K562 (cell line): ENCODE data around the gene KAT7. TPM values are rescaled to one million over a fixed set of nuclear protein-coding genes. Genes with fewer than 3 reads are reported as not detected.

Experiments used
- ATAC-seq: fragments of 200-7000 bp; cut with Tn5 transposase; 3 replicates; pipeline ENCODE4 v1.9.1; 2020; ENCODE audit warnings: moderate library complexity
- BruUV-seq: library from RNA; stranded (reverse); fragments of 400-500 nt; replicated peaks from 2 replicates; lab custom pipeline; 2021; lab: Mats Ljungman, UMichigan
- CTCF ChIA-PET: fragments of 300-600 bp; formaldehyde crosslinking; extraction: SDS; loops from one replicate; lab custom pipeline; 2021; ENCODE audit warnings: low intra/inter-chr PET ratio; lab: Yijun Ruan, JAX
- POLR2A ChIA-PET: fragments of 300-600, 350-650 bp; sonication (Branson Sonifier 250); formaldehyde crosslinking; extraction: SDS; loops from one replicate; lab custom pipeline; 2021; ENCODE audit warnings: antibody characterized with exemption, inconsistent platforms; lab: Yijun Ruan, JAX
- DNase-seq, 4 experiments: peaks; one replicate each; pipeline versions ENCODE4 v3.0.0 to v3.0.0-alpha.2; 2011 to 2018; ENCODE audit warnings: low spot score in 3 of 4, mixed read lengths in 3 of 4; ENCODE audit errors: extremely low read depth in 1 of 4
- FAIRE-seq: peaks from 2 replicates; lab custom pipeline; 2011; peaks lifted over from hg19 to GRCh38; lab: Jason Lieb, UNC
- H2AFZ ChIP-seq: 2 replicates; pipeline ENCODE4 v1.6.0; 2011; ENCODE audit warnings: low read depth, low read length, control low read depth, inconsistent platforms
- H3K27ac ChIP-seq: fragments of 200-600 bp; 3 replicates; pipeline ENCODE4 v1.8.0; 2011; ENCODE audit warnings: low read depth, mild to moderate bottlenecking, control low read depth, inconsistent platforms, low read length, moderate library complexity, mixed read lengths; ENCODE audit errors: extremely low read depth
- H3K27me3 ChIP-seq, 2 experiments: fragments of 300-600 bp in 1 of 2; 2 replicates in 1 of 2; 3 replicates in 1 of 2; pipeline versions ENCODE4 v1.6.0 to v1.8.0; 2011; ENCODE audit warnings: inconsistent platforms in 2 of 2, low read length in 2 of 2, mild to moderate bottlenecking in 1 of 2, mixed read lengths in 1 of 2, moderate library complexity in 1 of 2; ENCODE audit not compliant: control insufficient read depth in 2 of 2, insufficient read depth in 2 of 2
- H3K36me3 ChIP-seq: fragments of 300-600 bp; 3 replicates; pipeline ENCODE4 v1.8.0; 2011; ENCODE audit warnings: mild to moderate bottlenecking, low read length, inconsistent platforms; ENCODE audit not compliant: control insufficient read depth, insufficient read depth
- H3K4me1 ChIP-seq, 2 experiments: fragments of 200-600 bp in 1 of 2; replicated peaks in 1 of 2; 2 replicates in 1 of 2; 3 replicates in 1 of 2; pipeline versions ENCODE4 v1.5.1 to v1.8.0; 2011; ENCODE audit warnings: inconsistent platforms in 2 of 2, low read length in 2 of 2, mild to moderate bottlenecking in 1 of 2, mixed read lengths in 1 of 2, moderate library complexity in 1 of 2; ENCODE audit not compliant: control insufficient read depth in 2 of 2, insufficient read depth in 2 of 2
- H3K4me2 ChIP-seq: 2 replicates; pipeline ENCODE4 v1.6.1; 2011; ENCODE audit warnings: low read length, control low read depth, inconsistent platforms, mixed read lengths; ENCODE audit not compliant: insufficient read depth
- H3K4me3 ChIP-seq: fragments of 200-600 bp; sonication (generic), shearing (Covaris generic); 2 replicates; pipeline ENCODE4 v1.5.1; 2016; ENCODE audit warnings: control low read depth, inconsistent platforms
- H3K79me2 ChIP-seq: fragments of 200-600 bp; 3 replicates; pipeline ENCODE4 v1.8.0; 2011; ENCODE audit warnings: low read length, inconsistent platforms; ENCODE audit not compliant: control insufficient read depth, insufficient read depth
- H3K9ac ChIP-seq, 2 experiments: 2 replicates each; pipeline versions ENCODE4 v1.6.0 to v1.6.1; 2011; ENCODE audit warnings: low read depth in 2 of 2, low read length in 2 of 2, control low read depth in 1 of 2, inconsistent platforms in 1 of 2, mild to moderate bottlenecking in 1 of 2, mixed read lengths in 1 of 2; ENCODE audit not compliant: insufficient read depth in 1 of 2
- H3K9me1 ChIP-seq: one replicate; pipeline ENCODE4 v1.6.0; 2011; ENCODE audit warnings: inconsistent platforms, mild to moderate bottlenecking, low read length, moderate library complexity; ENCODE audit not compliant: control insufficient read depth, insufficient read depth
- H3K9me3 ChIP-seq: replicated peaks from 2 replicates; pipeline ENCODE4 v1.5.1; 2011; ENCODE audit warnings: low read depth, low read length, inconsistent platforms; ENCODE audit not compliant: control insufficient read depth, insufficient read depth
- H4K20me1 ChIP-seq: replicated peaks from 2 replicates; pipeline ENCODE4 v1.6.1; 2011; ENCODE audit warnings: low read length, inconsistent platforms, mixed read lengths; ENCODE audit not compliant: control insufficient read depth, insufficient read depth
- ADNP ChIP-seq: fragments of 200-800 bp; sonication (Bioruptor generic); IDR thresholded peaks from 2 replicates; pipeline ENCODE4 v1.6.1; 2016; ENCODE audit warnings: missing genetic modification characterization, missing compliant biosample characterization
- FOXJ2 ChIP-seq: fragments of 200-800 bp; sonication (Bioruptor generic); IDR thresholded peaks from 2 replicates; pipeline ENCODE4 v1.6.1; 2016; ENCODE audit warnings: missing genetic modification characterization, missing compliant biosample characterization
- HEY1 ChIP-seq: fragments of 250-450 bp; sonication (Bioruptor Pico); IDR thresholded peaks from 2 replicates; pipeline ENCODE4 v1.5.0; 2020; ENCODE audit warnings: mild to moderate bottlenecking, moderate library complexity, borderline replicate concordance
- HNRNPH1 ChIP-seq: fragments of 200-400 bp; formaldehyde crosslinking; optimal IDR thresholded peaks from 2 replicates; pipeline ENCODE3; 2017; ENCODE audit warnings: low read depth, mild to moderate bottlenecking, low read length, moderate library complexity
- IFI16 ChIP-seq: fragments of 250-450 bp; sonication (Bioruptor Pico); IDR thresholded peaks from 2 replicates; pipeline ENCODE4 v2.1.2; 2022; ENCODE audit warnings: mild to moderate bottlenecking, inconsistent platforms
- KAT2B ChIP-seq: IDR thresholded peaks from one replicate; pipeline ENCODE4 v1.6.1; 2012; ENCODE audit warnings: low read depth, mild to moderate bottlenecking, control low read depth, inconsistent platforms, low read length, moderate library complexity
- NEUROD1 ChIP-seq: fragments of 150-350 bp; IDR thresholded peaks from 2 replicates; pipeline ENCODE4 v1.6.1; 2014; ENCODE audit warnings: borderline replicate concordance, low read length, low read depth; ENCODE audit not compliant: partially characterized antibody
- NFXL1 ChIP-seq: fragments of 450-650 bp; formaldehyde crosslinking; IDR thresholded peaks from 2 replicates; pipeline ENCODE4 v1.4.0; 2021; ENCODE audit warnings: mild to moderate bottlenecking
- PHB2 ChIP-seq: fragments of 450-650 bp; IDR thresholded peaks from 2 replicates; pipeline ENCODE4 v1.6.1; 2017; ENCODE audit warnings: low read depth
- POLR2AphosphoS5 ChIP-seq: IDR thresholded peaks from 2 replicates; pipeline ENCODE4 v1.6.1; 2011; ENCODE audit warnings: mild to moderate bottlenecking, low read depth, low read length, moderate library complexity; ENCODE audit not compliant: control insufficient read depth, insufficient read depth
- TCF3 ChIP-seq: sonication (generic); formaldehyde crosslinking; IDR thresholded peaks from 2 replicates; pipeline ENCODE4 v1.4.0; 2020; ENCODE audit warnings: mild to moderate bottlenecking, missing genetic modification reagents
- ZNF282 ChIP-seq: sonication (generic); formaldehyde crosslinking; IDR thresholded peaks from 2 replicates; pipeline ENCODE4 v1.8.1; 2023; ENCODE audit warnings: missing genetic modification reagents
- WGBS: fragments of 100-300 bp; shearing (Covaris generic); methylation state at CpG from one replicate; pipeline ENCODE4 v1.1.6; 2016; ENCODE audit warnings: low coverage, mixed read lengths; ENCODE audit not compliant: insufficient coverage; ENCODE audit errors: missing lambda C conversion rate; 5-methylcytosine and 5-hydroxymethylcytosine counted together
- in situ Hi-C: fragments of 300-500 bp; cut with MboI; formaldehyde crosslinking; loops from 4 replicates; pipeline ENCODE4 v1.15.0; 2018; ENCODE audit warnings: inconsistent platforms, mixed read lengths
- intact Hi-C: fragments of 100-400 bp; cut with micrococcal nuclease; formaldehyde crosslinking; loops from 2 replicates; pipeline ENCODE4 v1.14.2; 2022
- polyA plus RNA-seq, 8 experiments: library from polyadenylated mRNA; depleted of rRNA in 4 of 8; stranded (reverse) in 5 of 8; unstranded in 3 of 8; fragments of >200 nt; fragmentation: Nextera tagmentation in 2 of 8; fragmentation: Illumina TruSeq in 1 of 8; extraction: Ambion mirVana in 2 of 8; extraction: Trizol in 1 of 8; gene quantifications; 2 replicates each; pipeline versions ENCODE4 v1.2.1 to v1.2.3, GENCODE V29; 2011 to 2014; ENCODE audit warnings: inconsistent platforms in 1 of 8, missing spikeins in 1 of 8
- total RNA-seq, 7 experiments: library from RNA; depleted of rRNA in 6 of 7; stranded (reverse); fragments of >200 nt in 6 of 7; fragmentation: Illumina TruSeq in 2 of 7; extraction: Trizol in 2 of 7; gene quantifications; 2 replicates each; pipeline versions ENCODE4 v1.2.1 to v1.2.3, GENCODE V29; 2011 to 2021; ENCODE audit warnings: low replicate concordance in 1 of 7
- TF ChIP-seq, protein P1 (sequence below), 2 experiments: IDR thresholded peaks in 1 of 2; conservative IDR thresholded peaks in 1 of 2; 2 replicates each; pipeline ENCODE4 v1.6.1; 2016; ENCODE audit warnings: low read depth in 2 of 2, mild to moderate bottlenecking in 1 of 2, missing compliant biosample characterization in 1 of 2, missing genetic modification characterization in 1 of 2, moderate library complexity in 1 of 2

KAT7 gene
- total and polyA plus RNA-seq, 9 of the 15 experiments (the other 6 are each of a cell fraction or from before 2014, with no cell fraction given), result 10.8 to 57.3 (median 34.8) TPM

GRCh38 chr17:49819138-49819537 is 30.7 kb downstream of the KAT7 start (continued):
- TF ChIP-seq, protein P1, sequence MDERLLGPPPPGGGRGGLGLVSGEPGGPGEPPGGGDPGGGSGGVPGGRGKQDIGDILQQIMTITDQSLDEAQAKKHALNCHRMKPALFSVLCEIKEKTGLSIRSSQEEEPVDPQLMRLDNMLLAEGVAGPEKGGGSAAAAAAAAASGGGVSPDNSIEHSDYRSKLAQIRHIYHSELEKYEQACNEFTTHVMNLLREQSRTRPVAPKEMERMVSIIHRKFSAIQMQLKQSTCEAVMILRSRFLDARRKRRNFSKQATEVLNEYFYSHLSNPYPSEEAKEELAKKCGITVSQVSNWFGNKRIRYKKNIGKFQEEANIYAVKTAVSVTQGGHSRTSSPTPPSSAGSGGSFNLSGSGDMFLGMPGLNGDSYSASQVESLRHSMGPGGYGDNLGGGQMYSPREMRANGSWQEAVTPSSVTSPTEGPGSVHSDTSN (CRISPR knock-in tag; IDR thresholded peaks at IDR 0.05; ENCODE audit: low read depth), result no peak
- TF ChIP-seq, protein P1 (tag; conservative IDR thresholded peaks at IDR 0.05; ENCODE audit: low read depth), result no peak

DNA sequence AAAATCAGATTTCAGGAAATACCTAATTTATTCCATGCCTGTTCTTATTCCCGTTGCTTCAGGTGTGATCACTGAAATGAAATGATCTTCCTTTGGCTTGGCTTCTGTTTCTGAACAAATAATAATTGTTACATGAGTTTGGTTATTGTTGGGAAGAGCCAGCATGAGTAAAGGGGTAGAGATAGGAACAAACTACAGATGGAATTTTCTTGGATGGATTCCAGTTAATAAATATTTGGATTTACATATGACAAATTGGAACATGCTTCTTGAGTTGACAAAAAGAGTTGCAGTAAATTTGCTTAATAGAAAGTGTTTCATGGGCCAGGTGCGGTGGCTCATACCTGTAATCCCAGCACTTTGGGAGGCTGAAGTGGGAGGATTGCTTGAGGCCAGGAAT is 31.2 kb downstream of the KAT7 start:
- ATAC-seq (no peak), DNase-seq (no peak), FAIRE-seq (no peak)
- H3K4me3 ChIP-seq, result no peak overlapping the region
- no peaks in the 10 kb centered on the region for H3K9me1 ChIP-seq
- CTCF ChIA-PET, result no interaction called here
- no peaks in the 10 kb centered on the region for H3K27me3 ChIP-seq
- no peak overlapping the region for H3K9ac ChIP-seq
- H3K9me3 ChIP-seq, result no peaks in the 10 kb centered on the region
- peaks cover 94% of the 10 kb centered on the region for H3K36me3 ChIP-seq
- no peak overlapping the region for H2AFZ ChIP-seq
- intact Hi-C loops (no loop called here), in situ Hi-C loops (no loop called here)
- H3K4me2 ChIP-seq, result no peak overlapping the region
- POLR2A ChIA-PET, result no interaction called here
- no peaks in the 10 kb centered on the region; the same call in 1 of the 2 replicates for H4K20me1 ChIP-seq
- BruUV-seq, result no TSS peak
- no peak overlapping the region for H3K27ac ChIP-seq
- peaks cover 0 to 4% of the 10 kb centered on the region in 2 experiments; a peak in 2 of 5 replicates for H3K4me1 ChIP-seq
- H3K79me2 ChIP-seq, result 0 out of 3 replicates have a peak, but pooled peaks cover 3% of the 10 kb centered on the region
- 97% methylated on average over 2 of the region's 2 CpGs for WGBS
- no peak for TF ChIP-seq HEY1 (CRISPR knock-in tag)
- TF ChIP-seq ZNF282 (CRISPR knock-in tag), result no peak
- no peak for TF ChIP-seq POLR2AphosphoS5
- no peak for TF ChIP-seq HNRNPH1
- TF ChIP-seq KAT2B, result no peak
- no peak for TF ChIP-seq NFXL1
- TF ChIP-seq FOXJ2 (tag), result no peak
- no peak for TF ChIP-seq TCF3 (CRISPR knock-in tag)
- TF ChIP-seq PHB2, result no peak
- no peak for TF ChIP-seq NEUROD1
- TF ChIP-seq IFI16 (CRISPR knock-in tag), result no peak
- TF ChIP-seq ADNP, result no peak
